ENCODE measurements around the gene EIF1AY.
"Not testable (repeated sequence)": the region's sequence is repeated elsewhere in the genome, so short reads cannot be mapped to it uniquely, and the experiment has no call there.

EIF1AY gene, protein sequence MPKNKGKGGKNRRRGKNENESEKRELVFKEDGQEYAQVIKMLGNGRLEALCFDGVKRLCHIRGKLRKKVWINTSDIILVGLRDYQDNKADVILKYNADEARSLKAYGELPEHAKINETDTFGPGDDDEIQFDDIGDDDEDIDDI

GRCh38 chrY:20575531-20576121 is at the start of gene EIF1AY:
Gene EIF1AY (plus strand): TSS chrY:20575776. CDS start chrY:20575872, 96 bp downstream.
- peak in 1 of 2 donors; percentile 83 for DNase-seq

- DNase-seq = no peak
Measured at GRCh38 chrY:20528435-20528834, 47.1 kb upstream of the EIF1AY start.

DNA sequence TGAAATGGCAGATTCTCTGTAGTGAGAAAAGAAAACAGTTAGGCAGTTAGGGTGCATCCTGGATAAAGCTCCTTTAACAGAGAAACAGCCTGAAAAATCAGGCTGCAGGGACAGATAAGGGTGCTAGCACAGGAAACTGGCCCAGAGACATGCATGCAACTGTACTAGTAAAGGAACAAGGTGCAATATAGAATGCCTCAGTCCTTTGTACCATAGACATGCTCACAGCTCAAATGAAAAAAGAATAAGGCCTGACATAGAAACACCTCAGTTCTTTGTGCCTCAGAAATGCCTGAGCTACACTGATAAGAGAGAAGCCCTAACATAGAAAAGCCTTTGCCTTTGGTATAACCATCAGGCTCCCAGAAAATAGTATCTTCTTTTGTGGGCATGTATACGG is 37.4 kb upstream of the EIF1AY start:
- no peak for DNase-seq

DNA sequence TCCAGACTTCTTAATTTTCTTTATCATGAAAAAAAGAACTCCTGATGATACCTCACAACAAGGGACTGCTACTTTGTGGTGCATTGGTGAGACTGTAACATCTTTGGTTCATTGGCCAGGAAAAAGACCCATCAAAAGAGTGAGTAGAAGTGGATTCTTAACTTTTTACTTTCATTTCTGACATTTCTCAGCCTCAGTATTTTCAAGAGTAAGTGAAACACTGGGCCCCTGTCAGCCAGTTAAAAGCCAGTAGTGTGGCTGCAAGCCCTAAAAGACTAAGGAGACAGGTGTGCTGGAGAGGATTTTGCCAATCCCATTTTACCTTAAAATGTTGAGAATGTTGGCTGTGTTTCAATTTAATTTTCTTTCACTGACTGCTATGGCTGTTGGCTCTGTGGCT is 36.6 kb upstream of the EIF1AY start:
- no peak for DNase-seq

GRCh38 chrY:20544451-20544960 is 31.1 kb upstream of the EIF1AY start:
- no peak for DNase-seq

- no peak for DNase-seq
Measured at GRCh38 chrY:20546071-20546470, 29.5 kb upstream of the EIF1AY start.

GRCh38 chrY:20549289-20549688 is 26.3 kb upstream of the EIF1AY start:
- no peak for DNase-seq

DNA sequence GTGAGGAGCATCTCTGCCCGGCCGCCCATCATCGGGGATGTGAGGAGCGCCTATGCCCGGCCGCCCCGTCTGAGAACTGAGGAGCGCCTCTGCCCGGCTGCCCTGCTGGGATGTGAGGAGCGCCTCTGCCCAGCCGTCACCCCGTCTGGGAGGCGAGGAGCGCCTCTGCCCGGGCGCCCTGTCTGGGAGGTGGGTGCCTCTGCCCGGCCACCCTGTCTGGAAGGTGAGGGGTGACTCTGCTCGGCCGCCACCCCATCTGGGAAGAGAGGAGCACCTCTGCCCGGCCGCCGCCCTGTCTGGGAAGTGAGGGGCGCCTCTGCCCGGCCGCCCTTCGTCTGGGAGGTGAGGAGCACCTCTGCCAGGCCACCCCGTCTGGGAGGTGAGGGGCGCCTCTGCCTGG is 23.7 kb upstream of the EIF1AY start:
- no peak for DNase-seq

GRCh38 chrY:20552764-20553323 is 22.7 kb upstream of the EIF1AY start:
- not testable (repeated sequence) for DNase-seq

DNA sequence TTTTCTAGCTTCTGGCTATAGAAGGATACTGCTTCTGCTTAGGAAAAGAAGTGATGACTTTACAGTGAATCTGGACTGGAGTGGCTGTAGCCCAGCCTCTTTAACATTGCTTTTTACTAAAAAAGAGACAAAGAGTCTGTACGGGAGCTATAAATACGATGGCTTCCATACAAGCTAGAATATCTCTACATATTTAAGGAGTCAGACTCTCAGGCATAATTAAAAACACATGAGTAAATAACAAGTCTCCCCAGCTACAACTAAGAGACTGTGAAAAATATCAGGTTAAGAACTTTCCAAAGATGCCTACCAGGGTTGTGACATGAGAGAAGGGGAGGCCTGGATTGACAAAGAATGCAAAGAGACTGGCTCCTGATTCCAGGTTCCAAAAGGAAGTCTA is 19.8 kb upstream of the EIF1AY start:
- DNase-seq = no peak

- no peak for DNase-seq
Measured at GRCh38 chrY:20558677-20559076, 16.9 kb upstream of the EIF1AY start.

DNA sequence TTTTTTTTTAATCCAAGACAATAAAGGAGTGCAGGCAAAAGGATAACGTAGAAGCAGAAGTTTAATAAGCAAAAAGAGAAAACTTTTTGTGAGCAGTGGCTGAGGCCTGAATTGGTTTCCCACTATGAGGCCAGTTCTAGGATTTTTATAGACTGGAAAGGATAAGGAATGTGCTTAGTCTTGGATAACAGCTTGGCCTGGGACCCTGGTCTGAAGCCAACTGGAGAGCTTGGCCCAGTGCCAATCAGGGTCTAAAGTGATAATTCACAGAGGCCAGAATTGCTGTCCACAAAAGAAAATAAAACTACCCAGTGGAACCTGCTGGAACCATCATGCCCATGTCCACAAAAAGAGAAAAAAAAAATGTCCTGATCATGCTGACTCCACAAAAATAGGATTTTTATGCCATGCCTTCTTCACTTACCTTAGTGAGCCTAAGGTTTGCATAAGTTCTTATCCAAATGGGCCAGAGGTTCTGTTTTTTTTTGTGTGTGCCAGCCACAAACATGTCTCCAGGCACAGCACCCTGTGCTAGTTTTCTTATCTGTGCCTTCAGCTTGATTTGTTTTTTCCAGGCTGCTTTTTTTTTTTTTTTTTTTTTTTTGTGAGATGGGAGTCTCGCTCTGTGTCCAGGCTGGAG is 15.6 kb upstream of the EIF1AY start:
- no peak for DNase-seq

- no peak for DNase-seq
Measured at GRCh38 chrY:20571306-20571705, 4.3 kb upstream of the EIF1AY start.

DNA sequence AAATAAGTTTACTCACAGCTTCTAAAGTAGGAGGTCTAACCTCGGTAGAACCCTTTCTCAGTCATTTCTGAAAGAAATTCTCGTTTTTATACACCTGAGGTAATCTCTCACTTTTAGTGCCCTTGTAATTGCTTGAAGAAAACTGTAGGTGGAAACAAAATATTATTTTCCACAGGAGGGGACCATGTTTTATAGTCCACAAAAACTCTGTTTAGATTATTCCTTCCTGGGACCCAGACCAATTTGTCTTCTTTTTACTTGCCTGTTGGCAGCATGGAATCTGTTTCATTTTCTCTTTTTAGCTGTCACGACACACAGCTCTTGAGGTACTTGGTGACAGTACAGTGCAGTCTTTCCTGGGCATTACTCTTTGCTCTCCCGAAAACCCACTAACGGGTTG is 930 bp downstream of the EIF1AY start:
- no peak for DNase-seq

DNA sequence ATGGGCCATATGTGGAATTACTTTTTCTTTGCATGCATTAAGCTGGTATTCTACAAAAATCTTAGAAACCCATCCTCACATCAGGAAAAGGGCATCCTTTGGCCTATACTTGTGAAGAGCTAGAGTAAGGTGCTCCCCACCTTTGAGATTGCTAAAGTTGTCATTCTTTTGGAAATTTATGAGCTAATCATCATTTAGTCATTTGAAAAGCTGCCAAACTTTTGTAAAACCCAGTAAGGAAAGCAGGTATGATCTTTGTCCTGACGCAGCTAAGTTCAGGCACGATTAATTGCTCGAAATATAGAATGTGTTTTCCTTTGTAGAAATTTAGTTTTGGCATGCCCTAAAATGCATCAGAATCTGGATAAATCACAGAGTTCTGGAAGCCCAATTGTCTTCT is 2.6 kb downstream of the EIF1AY start:
- no peak for DNase-seq

- no peak for DNase-seq
Measured at GRCh38 chrY:20581687-20582086, 6.1 kb downstream of the EIF1AY start.

- DNase-seq = no peak
Measured at GRCh38 chrY:20586161-20586560, 10.6 kb downstream of the EIF1AY start.
